ENCODE results near the gene FAM107B. TPM values are rescaled to one million over a fixed set of nuclear protein-coding genes. Genes with fewer than 3 reads are reported as not detected.

Gene FAM107B
- total RNA-seq, 4 donors from 2014 or later = 7.3 to 15.6 (median 13.3) TPM

- Histone ChIP-seq H3K9me3 (peaks cover 0 to 6% (median 0%) of the 10 kb centered on the region in 3 donors), H3K36me3 (no peaks in the 10 kb centered on the region), H3K27ac (no peak overlapping the region), H3K4me3 (no peak overlapping the region), H3K4me1 (peaks cover 0 to 5% (median 0%) of the 10 kb centered on the region in 3 donors), H3K27me3 (no peaks in the 10 kb centered on the region)
- peak; percentile 39 for ATAC-seq
- WGBS, 2 donors (ENCODE audit: low coverage in 1 of 2) = 94 to 100% methylated on average over 3 to 14 of the region's 14 CpGs
- TF ChIP-seq POLR2A (IDR thresholded peaks at IDR 0.05) (no peak), POLR2AphosphoS5 (IDR thresholded peaks at IDR 0.05) (no peak), CTCF (IDR thresholded peaks at IDR 0.05) (no peak), EP300 (IDR thresholded peaks at IDR 0.05) (no peak)
Observed at GRCh38 chr10:14508725-14509124, 266.0 kb downstream of the FAM107B start.

GRCh38 chr10:14507781-14508180, 266.9 kb downstream of the FAM107B start:
- TF ChIP-seq CTCF (IDR thresholded peaks at IDR 0.05) (no peak), EP300 (IDR thresholded peaks at IDR 0.05) (no peak), POLR2A (IDR thresholded peaks at IDR 0.05) (no peak), POLR2AphosphoS5 (IDR thresholded peaks at IDR 0.05) (no peak)
- no peaks in the 10 kb centered on the region for H3K36me3 ChIP-seq
- 64 to 88% methylated on average over 2 to 4 of the region's 4 CpGs for WGBS, 2 donors (ENCODE audit: low coverage in 1 of 2)
- no peak overlapping the region for H3K4me3 ChIP-seq
- H3K4me1 ChIP-seq = no peaks in the 10 kb centered on the region
- peaks cover 0 to 6% (median 0%) of the 10 kb centered on the region in 3 donors for H3K9me3 ChIP-seq
- no peak overlapping the region for H3K27ac ChIP-seq
- H3K27me3 ChIP-seq = no peaks in the 10 kb centered on the region
- no peak for ATAC-seq

- no peak overlapping the region for H3K27ac ChIP-seq
- H3K4me1 ChIP-seq = no peaks in the 10 kb centered on the region
- no peaks in the 10 kb centered on the region for H3K36me3 ChIP-seq
- no peak overlapping the region for H3K4me3 ChIP-seq
- TF ChIP-seq CTCF (IDR thresholded peaks at IDR 0.05) (no peak), POLR2A (IDR thresholded peaks at IDR 0.05) (no peak), POLR2AphosphoS5 (IDR thresholded peaks at IDR 0.05) (no peak), EP300 (IDR thresholded peaks at IDR 0.05) (no peak)
- ATAC-seq = no peak
- peaks cover 0 to 6% (median 0%) of the 10 kb centered on the region in 3 donors for H3K9me3 ChIP-seq
- no peaks in the 10 kb centered on the region for H3K27me3 ChIP-seq
- WGBS, 2 donors (ENCODE audit: low coverage in 1 of 2) = 51 to 60% methylated on average over 5 to 6 of the region's 6 CpGs
Observed at GRCh38 chr10:14507176-14507575, 267.5 kb downstream of the FAM107B start.

- ATAC-seq = no peak
- no peak overlapping the region for H3K27ac ChIP-seq
- WGBS, 2 donors (ENCODE audit: low coverage in 1 of 2) = 72 to 93% methylated on average over 2 to 3 of the region's 3 CpGs
- H3K4me1 ChIP-seq = peaks cover 0 to 10% (median 0%) of the 10 kb centered on the region in 3 donors
- no peaks in the 10 kb centered on the region for H3K27me3 ChIP-seq
- TF ChIP-seq CTCF (IDR thresholded peaks at IDR 0.05) = no peak
- no peak for TF ChIP-seq POLR2A (IDR thresholded peaks at IDR 0.05)
- no peak for TF ChIP-seq EP300 (IDR thresholded peaks at IDR 0.05)
- no peak for TF ChIP-seq POLR2AphosphoS5 (IDR thresholded peaks at IDR 0.05)
- H3K4me3 ChIP-seq = no peak overlapping the region
- H3K9me3 ChIP-seq = no peaks in the 10 kb centered on the region
- no peaks in the 10 kb centered on the region for H3K36me3 ChIP-seq
Observed at GRCh38 chr10:14502431-14502830, 272.3 kb downstream of the FAM107B start.

- TF ChIP-seq POLR2AphosphoS5 (IDR thresholded peaks at IDR 0.05) (no peak), EP300 (IDR thresholded peaks at IDR 0.05) (no peak), POLR2A (IDR thresholded peaks at IDR 0.05) (no peak), CTCF (IDR thresholded peaks at IDR 0.05) (no peak)
- Histone ChIP-seq H3K27me3 (no peaks in the 10 kb centered on the region), H3K4me1 (peaks cover 0 to 10% (median 0%) of the 10 kb centered on the region in 3 donors), H3K36me3 (no peaks in the 10 kb centered on the region), H3K27ac (no peak overlapping the region), H3K4me3 (no peak overlapping the region), H3K9me3 (no peaks in the 10 kb centered on the region)
- WGBS, 2 donors (ENCODE audit: low coverage in 1 of 2) = 61 to 68% methylated on average over 6 to 8 of the region's 9 CpGs
- ATAC-seq = no peak
Observed at GRCh38 chr10:14500172-14500765, 274.4 kb downstream of the FAM107B start.

Data from gastroesophageal sphincter (tissue), 4 donors.